D721Med (cell line): Measurements from ENCODE around the gene KCNQ4.
A peak's percentile ranks its signal among the peaks of the same experiment; 100 is the strongest.

ENCODE experiments used
- DNase-seq: peaks from one replicate; pipeline ENCODE4 v3.0.0; 2011; ENCODE audit warnings: low spot score; ENCODE audit not compliant: insufficient read length
- FAIRE-seq: peaks from 2 replicates; lab custom pipeline; 2011; peaks lifted over from hg19 to GRCh38; lab: Jason Lieb, UNC
- TF ChIP-seq, protein P1 (sequence below): IDR thresholded peaks from 2 replicates; pipeline ENCODE4 v1.5.1; 2012; ENCODE audit warnings: mild to moderate bottlenecking, control low read depth; ENCODE audit not compliant: insufficient read depth; ENCODE audit errors: missing control alignments

Gene KCNQ4

DNA sequence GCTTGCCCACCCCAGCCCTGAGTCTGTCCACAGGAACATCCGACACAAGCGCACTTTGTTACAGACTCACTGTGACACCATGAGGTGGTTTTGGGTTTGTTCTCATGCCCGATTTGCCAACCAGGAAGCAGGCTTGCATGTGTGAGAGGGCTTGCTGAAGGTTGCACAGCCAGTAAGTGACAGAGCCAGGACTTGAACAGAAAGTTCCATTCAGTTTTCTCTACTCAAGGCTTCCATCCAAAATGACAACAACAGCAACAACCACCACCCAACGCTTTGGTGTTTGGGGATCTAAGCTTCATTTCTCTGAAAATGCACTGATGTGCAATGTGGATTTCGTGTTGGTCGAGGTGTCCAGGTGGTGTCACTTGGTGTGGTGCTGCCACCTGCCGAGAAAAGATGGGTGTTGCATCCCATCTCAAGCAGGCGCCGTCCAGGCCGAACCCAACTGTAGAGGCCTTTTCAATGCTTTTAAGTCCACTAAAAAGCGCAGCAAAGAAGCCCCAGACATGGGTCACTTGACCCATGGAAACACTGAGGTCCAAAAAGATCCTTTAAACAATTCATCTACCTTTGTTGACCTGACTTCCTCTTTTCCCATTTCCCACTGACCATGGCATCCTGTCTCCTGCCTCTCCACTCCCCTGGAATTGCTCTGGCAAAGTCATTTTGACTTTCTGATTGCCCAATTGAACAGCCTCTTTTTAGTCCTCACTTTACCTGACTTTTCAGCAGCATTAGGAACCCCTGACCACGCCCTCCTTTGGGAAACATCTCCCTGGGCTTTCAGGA is 66.4 kb downstream of the KCNQ4 start:
- DNase-seq: peak; percentile 58
- no peak for FAIRE-seq
- TF ChIP-seq, protein P1, sequence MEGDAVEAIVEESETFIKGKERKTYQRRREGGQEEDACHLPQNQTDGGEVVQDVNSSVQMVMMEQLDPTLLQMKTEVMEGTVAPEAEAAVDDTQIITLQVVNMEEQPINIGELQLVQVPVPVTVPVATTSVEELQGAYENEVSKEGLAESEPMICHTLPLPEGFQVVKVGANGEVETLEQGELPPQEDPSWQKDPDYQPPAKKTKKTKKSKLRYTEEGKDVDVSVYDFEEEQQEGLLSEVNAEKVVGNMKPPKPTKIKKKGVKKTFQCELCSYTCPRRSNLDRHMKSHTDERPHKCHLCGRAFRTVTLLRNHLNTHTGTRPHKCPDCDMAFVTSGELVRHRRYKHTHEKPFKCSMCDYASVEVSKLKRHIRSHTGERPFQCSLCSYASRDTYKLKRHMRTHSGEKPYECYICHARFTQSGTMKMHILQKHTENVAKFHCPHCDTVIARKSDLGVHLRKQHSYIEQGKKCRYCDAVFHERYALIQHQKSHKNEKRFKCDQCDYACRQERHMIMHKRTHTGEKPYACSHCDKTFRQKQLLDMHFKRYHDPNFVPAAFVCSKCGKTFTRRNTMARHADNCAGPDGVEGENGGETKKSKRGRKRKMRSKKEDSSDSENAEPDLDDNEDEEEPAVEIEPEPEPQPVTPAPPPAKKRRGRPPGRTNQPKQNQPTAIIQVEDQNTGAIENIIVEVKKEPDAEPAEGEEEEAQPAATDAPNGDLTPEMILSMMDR: peak; percentile 87

DNA sequence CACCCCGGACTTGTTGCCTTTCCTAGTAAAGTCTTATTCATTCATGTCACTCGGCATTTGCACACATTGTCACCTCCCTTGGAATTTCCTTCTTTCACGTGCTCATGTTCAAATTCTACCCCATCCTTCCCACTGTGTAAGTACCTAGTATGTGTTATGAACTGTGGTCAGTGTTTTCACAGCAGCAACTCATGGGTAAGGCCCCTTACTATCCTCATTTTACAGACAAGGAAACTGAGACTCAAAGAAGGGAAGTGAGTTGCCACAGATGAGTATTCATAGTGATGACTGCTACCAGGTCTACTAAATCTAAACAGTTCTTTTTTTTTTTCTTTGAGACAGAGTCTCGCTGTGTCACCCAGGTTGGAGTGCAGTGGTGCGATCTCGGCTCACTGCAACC is 68.1 kb downstream of the KCNQ4 start:
- TF ChIP-seq, protein P1: no peak
- DNase-seq: no peak
- no peak for FAIRE-seq

DNA sequence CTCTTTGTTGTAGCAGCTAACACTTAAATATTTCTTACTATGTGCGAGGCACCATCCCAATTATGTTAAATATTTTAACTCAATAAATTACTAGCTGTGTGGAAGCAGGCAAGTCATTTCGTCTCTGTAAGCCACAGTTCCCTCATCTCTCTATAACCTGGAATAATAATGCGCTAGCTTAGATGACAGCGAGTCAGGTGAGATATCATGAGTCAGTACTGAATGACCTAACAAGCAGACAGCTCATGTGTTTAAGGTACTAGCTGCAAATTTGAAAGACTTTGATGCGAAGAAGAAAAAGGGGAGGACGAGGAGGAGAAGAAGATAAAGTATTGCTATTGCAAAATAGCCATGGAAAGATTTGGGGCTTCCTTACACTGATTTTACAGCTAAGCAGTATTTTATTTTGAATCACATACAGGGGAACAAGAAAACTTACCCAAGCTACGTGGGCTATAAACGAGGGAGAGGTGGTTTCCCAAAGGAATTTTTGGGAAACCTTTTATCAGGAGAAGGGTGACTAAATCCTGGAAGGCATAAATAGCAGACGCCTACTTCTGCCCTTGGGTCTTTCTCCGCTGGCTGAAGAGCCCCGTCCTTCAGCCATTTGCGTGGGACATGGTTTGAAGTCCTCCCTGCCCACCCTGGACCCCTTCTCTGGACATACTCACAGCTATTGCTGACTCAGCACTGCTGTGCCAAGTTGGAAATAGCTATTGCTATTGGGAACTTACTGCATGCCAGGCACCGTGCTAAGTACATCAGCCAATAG is 69.7 kb downstream of the KCNQ4 start:
- TF ChIP-seq, protein P1: no peak
- FAIRE-seq (no peak), DNase-seq (no peak)

DNA sequence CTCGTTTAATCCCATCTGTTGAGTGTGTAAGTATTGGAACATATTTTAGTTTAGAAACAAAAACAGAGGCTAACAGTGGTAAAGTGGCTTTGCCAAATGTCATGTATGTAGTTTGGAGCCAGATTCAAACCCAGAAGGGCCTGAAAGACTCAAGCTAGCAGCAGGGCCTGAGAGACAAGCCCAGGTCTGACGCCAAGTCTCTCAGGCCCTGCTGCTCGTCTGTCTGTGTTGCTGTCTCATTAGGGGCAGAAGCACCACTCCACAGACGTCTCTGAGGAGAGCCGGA is 70.2 kb downstream of the KCNQ4 start:
- TF ChIP-seq, protein P1: no peak
- FAIRE-seq (no peak), DNase-seq (no peak)

DNA sequence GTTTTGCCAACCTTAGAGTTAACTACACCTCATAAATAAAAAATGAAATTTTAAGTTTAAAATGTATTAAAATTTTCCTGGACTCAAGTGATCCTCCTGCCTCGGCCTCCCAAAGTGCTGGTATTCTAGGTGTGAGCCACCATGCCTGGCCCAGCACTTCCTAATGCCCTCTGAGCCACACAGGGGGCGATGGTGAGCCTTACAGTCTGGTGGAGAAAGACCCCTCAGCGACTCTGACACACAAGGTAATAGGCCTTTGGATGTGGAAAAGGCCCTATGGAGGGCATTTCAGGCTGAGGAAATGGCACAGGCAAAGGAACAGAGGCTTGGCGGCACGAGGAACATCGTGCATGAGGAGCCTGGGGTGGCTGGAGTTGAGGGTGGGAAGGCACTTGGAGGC is 71.9 kb downstream of the KCNQ4 start:
- FAIRE-seq (no peak), DNase-seq (no peak)
- TF ChIP-seq, protein P1: peak; percentile 25

DNA sequence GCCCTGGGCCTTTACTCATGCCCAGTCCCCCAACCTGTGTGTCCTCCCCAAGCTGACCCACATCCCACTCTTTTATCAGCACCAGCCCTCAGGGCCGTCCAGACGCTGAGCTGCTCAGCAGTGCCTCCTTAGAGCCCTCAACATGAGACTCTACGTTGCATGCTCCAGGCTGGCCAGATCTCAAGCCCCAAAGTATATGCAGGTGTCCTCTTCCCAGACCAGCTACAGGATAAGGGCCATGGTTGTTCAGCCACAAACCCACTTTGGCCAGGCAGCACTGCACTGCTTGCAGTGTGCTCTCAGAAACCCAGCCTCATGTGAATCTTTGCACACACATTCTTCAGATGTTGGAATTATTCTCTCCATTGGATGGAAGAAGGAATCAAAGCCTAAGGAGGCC is 72.5 kb downstream of the KCNQ4 start:
- TF ChIP-seq, protein P1: no peak
- DNase-seq: no peak
- no peak for FAIRE-seq
